NCI-H146 treated with DMSO at 0.1 percent for 48 hours (cell line): ENCODE measurements around the gene DNAI7.

Experiments
- DNase-seq: peaks from one replicate; lab custom pipeline; 2025; ENCODE audit not compliant: unreplicated experiment; lab: John Stamatoyannopoulos, UW

The DNAI7 gene

DNA sequence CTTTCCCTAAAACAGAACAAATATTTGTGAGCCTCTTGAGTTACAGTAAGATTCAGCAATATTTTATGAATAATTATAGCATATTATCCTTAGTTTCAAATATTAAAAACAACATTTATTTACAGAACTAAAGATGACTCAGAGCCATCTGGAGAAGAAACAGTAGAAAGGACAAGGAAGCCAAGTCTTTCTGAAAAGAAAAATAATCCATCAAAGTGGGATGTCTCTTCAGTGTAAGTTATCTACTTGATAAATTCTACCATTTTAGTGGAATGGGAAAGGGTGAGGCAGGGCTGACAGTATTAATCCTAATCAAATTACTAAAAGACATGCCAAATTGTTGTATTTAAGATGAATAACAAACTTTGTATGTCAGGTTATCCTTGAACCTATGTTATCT is 88.1 kb downstream of the DNAI7 start:
- no peak for DNase-seq

DNA sequence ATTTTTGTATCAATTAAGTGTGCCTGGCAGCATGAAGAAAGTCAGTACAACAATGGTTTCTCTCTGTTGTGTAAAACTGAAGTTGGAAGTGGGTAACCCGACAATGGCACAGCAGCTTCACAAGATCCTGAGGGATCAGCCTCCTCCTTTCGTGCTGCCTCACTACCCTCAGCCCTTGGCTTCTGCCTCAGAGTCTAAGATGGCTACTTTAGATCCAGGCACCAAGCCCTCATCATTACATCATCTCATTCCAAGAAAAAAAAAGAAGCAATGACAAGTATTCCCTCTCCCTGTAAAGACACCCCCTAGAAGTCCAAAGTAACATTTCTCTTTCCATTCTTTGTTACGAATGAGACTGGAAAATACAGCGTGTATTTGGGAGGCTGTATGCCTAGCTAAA is 92.6 kb downstream of the DNAI7 start:
- no peak for DNase-seq

- DNase-seq = no peak
Observed at GRCh38 chr12:25101092-25101445, 93.9 kb downstream of the DNAI7 start.

- DNase-seq = no peak
Observed at GRCh38 chr12:25100194-25101091, 94.5 kb downstream of the DNAI7 start.

- no peak for DNase-seq
Observed at GRCh38 chr12:25099010-25099409, 96.0 kb downstream of the DNAI7 start.

- DNase-seq = no peak
Observed at GRCh38 chr12:25089738-25090137, 105.2 kb downstream of the DNAI7 start.

DNA sequence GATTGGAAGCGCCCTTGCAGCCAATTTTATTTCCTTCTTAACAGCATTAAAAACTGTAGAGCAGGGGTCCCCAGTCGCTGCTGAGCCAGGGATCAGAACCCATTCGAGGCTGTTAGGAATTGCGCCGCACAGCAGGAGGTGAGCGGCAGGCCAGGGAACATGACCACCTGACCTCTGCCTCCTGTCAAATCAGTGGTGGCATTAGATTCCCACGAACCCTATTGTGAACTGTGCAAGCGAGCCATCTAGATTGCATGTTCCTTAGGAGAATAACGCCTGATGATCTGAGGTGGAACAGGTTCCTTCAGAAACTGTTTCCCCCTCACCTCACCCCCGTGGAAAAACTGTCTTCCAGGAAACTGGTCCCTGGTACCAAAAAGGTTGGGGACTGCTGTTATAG is 107.4 kb downstream of the DNAI7 start:
- DNase-seq = no peak

GRCh38 chr12:25084816-25085215 is 110.1 kb downstream of the DNAI7 start:
- no peak for DNase-seq

DNA sequence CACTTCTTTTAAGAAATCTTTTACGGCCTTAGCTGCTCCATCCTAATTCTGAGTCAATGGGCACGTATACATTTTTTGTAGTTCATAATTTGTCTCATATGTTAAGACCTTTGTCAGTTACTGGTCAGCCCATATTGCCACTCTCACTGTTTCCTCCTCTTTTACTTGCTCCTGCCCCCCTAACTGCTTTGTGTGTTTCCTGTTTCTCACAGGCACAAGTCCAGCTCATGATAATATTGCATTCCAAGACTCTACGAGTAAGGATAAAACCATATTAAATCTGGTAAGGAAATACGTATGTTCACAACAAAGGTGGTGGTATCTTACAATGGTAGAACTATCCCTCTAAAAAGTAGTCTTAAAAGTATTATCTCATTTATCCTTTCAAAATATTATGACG is 111.7 kb downstream of the DNAI7 start:
- DNase-seq = no peak

GRCh38 chr12:25082628-25083027 is 112.3 kb downstream of the DNAI7 start:
- DNase-seq = no peak

DNA sequence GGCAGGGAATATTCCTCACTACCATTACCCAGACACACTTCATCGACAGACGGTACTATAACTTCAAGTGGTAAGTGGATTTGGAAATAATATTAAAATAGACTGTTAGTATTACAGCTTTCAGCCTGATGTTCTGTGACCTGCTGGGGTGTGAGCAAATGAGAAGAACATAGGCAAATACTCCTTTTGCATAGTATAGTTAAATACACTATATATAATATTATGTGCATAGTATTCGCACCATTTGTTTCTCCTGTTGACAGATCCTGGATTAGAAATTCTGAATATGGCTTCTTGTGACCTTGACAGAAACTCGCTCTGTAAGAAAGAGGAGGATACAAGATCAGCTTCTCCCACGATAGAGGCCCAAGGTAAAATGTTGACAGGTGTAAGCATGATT is 115.6 kb downstream of the DNAI7 start:
- no peak for DNase-seq

- DNase-seq = no peak
Observed at GRCh38 chr12:25074954-25075353, 120.0 kb downstream of the DNAI7 start.

DNA sequence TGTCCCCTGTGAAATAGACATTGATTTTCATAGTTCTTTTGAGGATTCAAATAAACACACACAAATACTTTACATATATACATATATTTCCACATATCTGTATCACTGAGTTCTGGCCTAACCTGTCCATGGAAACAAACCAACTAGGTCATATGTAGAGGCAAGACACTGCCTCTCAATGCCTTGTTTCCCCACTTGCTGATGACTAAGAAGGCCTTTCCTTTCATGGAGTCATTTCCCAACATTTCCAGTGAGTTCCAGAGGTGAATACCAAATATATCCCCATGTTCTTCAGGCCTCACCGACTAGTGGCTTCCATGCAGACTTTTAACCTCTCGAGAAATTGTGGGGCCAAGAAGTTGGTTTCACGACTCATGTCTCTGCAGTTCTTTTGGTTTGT is 120.8 kb downstream of the DNAI7 start:
- DNase-seq = no peak

DNA sequence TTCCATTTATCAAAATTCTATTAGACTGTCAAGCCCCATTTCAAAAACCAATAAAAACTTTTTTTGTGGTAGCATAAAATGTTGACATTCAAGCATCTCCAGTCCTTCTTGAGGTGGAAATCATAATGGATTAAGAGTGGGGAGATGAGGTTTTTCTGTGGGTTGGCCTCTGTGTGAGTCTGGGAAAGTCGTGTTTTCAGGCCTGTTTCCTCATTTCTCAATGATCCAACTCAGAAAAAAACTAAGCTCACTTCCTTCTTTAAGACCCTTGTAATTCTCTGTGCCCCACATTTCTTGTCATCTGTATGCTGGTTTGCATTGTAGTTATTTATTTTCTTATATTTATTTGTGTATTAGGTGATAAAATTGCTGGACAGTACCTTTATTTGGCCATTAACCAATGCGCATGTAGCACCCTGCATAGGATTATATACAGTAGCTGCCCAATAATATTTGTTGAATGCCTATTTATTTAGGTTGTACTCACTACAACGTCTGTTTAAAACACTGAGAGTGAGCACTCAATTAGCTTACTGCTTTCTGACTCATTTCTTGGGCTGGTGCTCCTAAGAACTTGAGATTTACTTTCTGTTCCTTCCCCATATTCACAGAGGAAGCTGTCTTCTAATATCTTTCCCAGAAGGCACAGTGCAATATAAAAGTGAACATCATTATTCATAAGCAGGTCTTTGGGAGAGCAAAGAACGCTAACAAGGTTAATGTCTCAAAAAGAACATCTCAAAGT is 121.9 kb downstream of the DNAI7 start:
- DNase-seq = no peak

DNA sequence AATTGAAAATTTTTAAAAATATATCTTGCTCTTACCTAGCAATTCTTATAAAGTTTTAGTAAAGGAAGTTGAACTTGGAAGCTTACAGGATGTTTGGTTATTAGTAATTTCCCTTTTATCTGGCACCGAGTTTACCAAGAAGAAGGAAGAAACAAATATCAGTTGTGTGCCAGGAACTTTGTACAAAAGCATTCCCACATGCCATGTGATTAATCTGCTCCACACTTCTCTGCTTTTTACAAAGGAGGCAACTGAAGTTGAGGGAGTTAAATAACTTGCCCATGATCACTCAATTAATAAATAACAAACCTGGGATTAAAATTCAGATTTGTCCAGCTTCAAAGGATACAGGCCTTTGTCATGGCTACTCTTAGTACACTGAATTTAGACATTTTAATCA is 123.6 kb downstream of the DNAI7 start:
- no peak for DNase-seq

GRCh38 chr12:25069224-25069623 is 125.7 kb downstream of the DNAI7 start:
- no peak for DNase-seq

- DNase-seq = no peak
Observed at GRCh38 chr12:25065035-25065434, 129.9 kb downstream of the DNAI7 start.

DNA sequence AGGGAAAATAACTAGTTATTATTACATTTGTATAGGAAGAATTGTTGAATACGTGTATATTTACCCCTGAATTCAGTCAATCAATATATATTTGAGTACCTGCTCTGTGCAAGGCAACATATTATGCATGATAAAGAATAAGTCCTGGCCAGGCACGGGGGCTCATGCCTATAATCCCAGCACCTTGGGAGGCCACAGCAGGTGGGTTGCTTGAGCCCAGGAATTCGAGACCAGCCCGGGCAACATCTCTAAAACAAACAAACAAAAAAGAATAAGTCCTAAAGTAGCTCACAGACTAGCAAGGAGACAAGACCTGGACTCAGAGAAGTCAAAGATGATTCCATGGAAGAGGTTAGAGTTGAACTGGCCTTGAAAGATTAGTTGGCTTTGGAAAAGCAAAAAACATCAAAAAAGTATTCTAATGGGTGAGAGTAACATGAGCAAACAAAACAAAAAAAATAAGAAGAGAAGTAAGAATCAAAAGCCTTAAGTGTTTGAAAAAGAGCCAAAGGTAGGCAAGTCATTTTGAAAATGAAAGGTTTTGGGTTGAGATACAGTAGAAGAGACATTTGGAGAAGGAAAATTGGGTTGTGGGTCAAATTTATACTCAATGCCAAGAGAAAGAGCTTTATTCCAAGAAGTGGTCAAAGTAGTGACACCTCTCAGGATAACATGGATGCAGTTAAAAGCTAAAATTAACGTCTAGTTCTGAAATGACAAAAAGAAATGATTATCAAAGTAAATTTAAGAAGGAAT is 130.9 kb downstream of the DNAI7 start:
- no peak for DNase-seq

DNA sequence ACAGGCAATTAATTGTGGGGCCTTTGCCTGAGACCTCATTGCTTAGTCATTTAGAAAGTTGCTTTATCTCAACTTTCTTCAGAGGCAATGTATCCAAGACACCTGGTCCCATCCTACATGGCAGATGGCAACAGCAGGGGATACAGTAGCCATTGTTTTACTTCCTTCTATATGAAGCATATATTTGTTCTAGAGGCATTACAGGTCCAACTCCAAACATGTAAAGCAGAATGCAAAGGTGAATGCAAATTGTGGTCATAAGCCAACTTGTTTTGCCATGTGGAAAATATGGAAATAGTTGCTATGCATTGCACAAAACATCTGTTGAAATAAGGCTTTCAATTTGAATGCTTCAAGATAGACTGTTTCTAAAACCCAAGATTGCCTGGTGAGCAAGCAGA is 136.3 kb downstream of the DNAI7 start:
- DNase-seq = no peak
